Measurements from ENCODE around the gene MYL2. TPM values are rescaled to one million over a fixed set of nuclear protein-coding genes. Genes with fewer than 3 reads are reported as not detected.

MYL2 gene
- total RNA-seq, 1 donor: not detected

DNA sequence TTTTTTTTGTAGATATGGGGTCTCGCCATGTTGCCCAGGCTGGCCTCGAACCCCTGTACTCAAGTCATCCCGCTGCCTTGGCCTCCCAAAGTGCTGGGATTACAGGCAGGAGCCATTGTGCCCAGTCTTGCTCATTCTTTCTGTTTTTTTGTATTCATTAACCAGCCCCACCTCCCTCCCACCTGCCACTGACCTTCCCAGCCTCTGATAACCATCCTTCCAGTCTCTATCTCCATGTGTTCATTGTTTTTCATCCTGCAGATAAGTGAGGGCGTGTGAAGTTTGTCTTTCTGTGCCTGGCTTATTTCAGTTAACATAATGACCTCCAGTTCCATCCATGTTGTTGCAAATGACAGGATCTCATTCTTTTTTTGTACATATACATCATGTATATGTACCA lies 19.0 kb downstream of the MYL2 start:
- Histone ChIP-seq H3K36me3 (ENCODE audit: insufficient read depth, low read length) (no peaks in the 10 kb centered on the region), H2AFZ (ENCODE audit: low read length) (no peak overlapping the region), H4K20me1 (ENCODE audit: insufficient read depth, low read length) (no peaks in the 10 kb centered on the region), H3K27me3 (ENCODE audit: insufficient read depth, low read length) (no peaks in the 10 kb centered on the region), H3K4me2 (ENCODE audit: insufficient read depth, low read length) (no peak overlapping the region), H3K4me1 (ENCODE audit: insufficient read depth, low read length) (no peaks in the 10 kb centered on the region), H3K27ac (ENCODE audit: low read depth, low read length) (no peak overlapping the region), H3K4me3 (ENCODE audit: insufficient read depth, low read length) (no peak overlapping the region), H3K79me2 (ENCODE audit: insufficient read depth, low read length) (no peaks in the 10 kb centered on the region), H3K9me3 (ENCODE audit: low read depth, low read length) (no peaks in the 10 kb centered on the region)
- DNase-seq (ENCODE audit: insufficient read length, low spot score, missing footprints): no peak
- TF ChIP-seq CTCF (IDR thresholded peaks at IDR 0.05; ENCODE audit: extremely low read depth, low read depth, low read length): no peak

GRCh38 chr12:110896559-110896958 lies 23.8 kb downstream of the MYL2 start:
- H3K27me3 ChIP-seq (ENCODE audit: insufficient read depth, low read length): peaks cover 3% of the 10 kb centered on the region
- no peak for DNase-seq (ENCODE audit: insufficient read length, low spot score, missing footprints)
- no peaks in the 10 kb centered on the region for H4K20me1 ChIP-seq (ENCODE audit: insufficient read depth, low read length)
- no peak overlapping the region for H2AFZ ChIP-seq (ENCODE audit: low read length)
- H3K27ac ChIP-seq (ENCODE audit: low read depth, low read length): no peak overlapping the region
- TF ChIP-seq CTCF (IDR thresholded peaks at IDR 0.05; ENCODE audit: extremely low read depth, low read depth, low read length): no peak
- H3K4me3 ChIP-seq (ENCODE audit: insufficient read depth, low read length): no peak overlapping the region
- no peaks in the 10 kb centered on the region for H3K9me3 ChIP-seq (ENCODE audit: low read depth, low read length)
- no peaks in the 10 kb centered on the region for H3K4me1 ChIP-seq (ENCODE audit: insufficient read depth, low read length)
- H3K79me2 ChIP-seq (ENCODE audit: insufficient read depth, low read length): no peaks in the 10 kb centered on the region
- H3K36me3 ChIP-seq (ENCODE audit: insufficient read depth, low read length): no peaks in the 10 kb centered on the region
- no peak overlapping the region for H3K4me2 ChIP-seq (ENCODE audit: insufficient read depth, low read length)

DNA sequence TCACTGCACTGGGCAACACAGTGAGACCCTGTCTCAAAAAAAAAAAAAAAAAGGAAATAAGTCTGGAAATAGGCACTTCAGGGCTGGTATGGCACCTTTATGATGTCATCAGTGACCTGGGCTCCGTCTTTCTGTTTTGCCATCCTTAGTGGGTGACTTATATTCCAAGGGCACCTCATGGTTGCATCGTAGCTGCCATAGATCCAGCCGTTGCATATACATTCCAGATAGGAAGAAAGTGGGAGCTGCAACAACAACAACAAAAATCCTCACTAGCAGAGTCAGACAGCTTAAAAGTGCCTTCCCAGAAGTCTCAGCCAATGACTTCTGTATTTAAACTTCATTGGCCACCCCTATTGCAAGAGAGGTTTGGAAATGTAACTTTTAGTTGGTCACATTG lies 26.4 kb downstream of the MYL2 start:
- no peaks in the 10 kb centered on the region for H3K9me3 ChIP-seq (ENCODE audit: low read depth, low read length)
- H3K4me2 ChIP-seq (ENCODE audit: insufficient read depth, low read length): no peak overlapping the region
- no peaks in the 10 kb centered on the region for H3K36me3 ChIP-seq (ENCODE audit: insufficient read depth, low read length)
- H2AFZ ChIP-seq (ENCODE audit: low read length): no peak overlapping the region
- DNase-seq (ENCODE audit: insufficient read length, low spot score, missing footprints): no peak
- no peaks in the 10 kb centered on the region for H4K20me1 ChIP-seq (ENCODE audit: insufficient read depth, low read length)
- no peaks in the 10 kb centered on the region for H3K4me1 ChIP-seq (ENCODE audit: insufficient read depth, low read length)
- H3K27ac ChIP-seq (ENCODE audit: low read depth, low read length): no peak overlapping the region
- no peaks in the 10 kb centered on the region for H3K79me2 ChIP-seq (ENCODE audit: insufficient read depth, low read length)
- TF ChIP-seq CTCF (IDR thresholded peaks at IDR 0.05; ENCODE audit: extremely low read depth, low read depth, low read length): no peak
- no peak overlapping the region for H3K4me3 ChIP-seq (ENCODE audit: insufficient read depth, low read length)
- peaks cover 6% of the 10 kb centered on the region for H3K27me3 ChIP-seq (ENCODE audit: insufficient read depth, low read length)

GRCh38 chr12:110889361-110889760 lies 31.0 kb downstream of the MYL2 start:
- H2AFZ ChIP-seq (ENCODE audit: low read length): no peak overlapping the region
- TF ChIP-seq CTCF (IDR thresholded peaks at IDR 0.05; ENCODE audit: extremely low read depth, low read depth, low read length): no peak
- H3K4me1 ChIP-seq (ENCODE audit: insufficient read depth, low read length): no peaks in the 10 kb centered on the region
- H3K27ac ChIP-seq (ENCODE audit: low read depth, low read length): no peak overlapping the region
- H3K79me2 ChIP-seq (ENCODE audit: insufficient read depth, low read length): no peaks in the 10 kb centered on the region
- peaks cover 7% of the 10 kb centered on the region for H3K27me3 ChIP-seq (ENCODE audit: insufficient read depth, low read length)
- DNase-seq (ENCODE audit: insufficient read length, low spot score, missing footprints): no peak
- H3K36me3 ChIP-seq (ENCODE audit: insufficient read depth, low read length): no peaks in the 10 kb centered on the region
- H3K9me3 ChIP-seq (ENCODE audit: low read depth, low read length): no peaks in the 10 kb centered on the region
- H3K4me2 ChIP-seq (ENCODE audit: insufficient read depth, low read length): no peak overlapping the region
- H3K4me3 ChIP-seq (ENCODE audit: insufficient read depth, low read length): no peak overlapping the region
- no peaks in the 10 kb centered on the region for H4K20me1 ChIP-seq (ENCODE audit: insufficient read depth, low read length)

Data from osteoblast (primary cell).